Hindlimb muscle (tissue), 1 donor: ENCODE data around the gene GIMAP1. TPM values are rescaled to one million over a fixed set of nuclear protein-coding genes. Genes with fewer than 3 reads are reported as not detected.

Source experiments
- DNase-seq: peaks from one replicate; pipeline ENCODE4 v3.0.0-alpha.2; 2013
- polyA plus RNA-seq: library from polyadenylated mRNA; unstranded; fragments of 120-200 nt; gene quantifications from one replicate; pipeline ENCODE4 v1.2.1, GENCODE V29; 2013; ENCODE audit not compliant: insufficient read length

GIMAP1 gene
- polyA plus RNA-seq, 1 donor = 2.9 TPM

GRCh38 chr7:150722431-150722931 lies 6.1 kb downstream of the GIMAP1 start:
- DNase-seq = no peak

GRCh38 chr7:150723467-150723866 lies 7.1 kb downstream of the GIMAP1 start:
- no peak for DNase-seq

- DNase-seq = no peak
Measured at GRCh38 chr7:150727381-150727780, 11.0 kb downstream of the GIMAP1 start.

DNA sequence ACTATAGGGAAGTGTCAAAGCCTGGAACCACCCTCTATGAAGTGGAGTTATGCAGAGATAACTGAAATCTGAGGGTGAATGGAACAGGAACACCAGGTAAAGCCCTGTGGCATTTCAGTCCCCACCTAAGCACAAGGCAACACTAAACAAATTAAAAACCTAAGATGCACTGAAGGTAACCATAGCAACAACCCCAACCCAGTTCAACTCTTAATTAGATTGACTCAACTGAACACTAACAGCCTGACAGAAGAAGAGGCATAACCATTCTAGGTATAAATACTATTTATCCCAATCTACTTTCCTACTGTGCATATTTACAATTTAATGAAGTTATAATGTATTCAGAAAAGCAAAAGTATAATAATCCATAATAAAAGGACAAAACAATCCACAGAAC lies 11.6 kb downstream of the GIMAP1 start:
- DNase-seq = no peak

- no peak for DNase-seq
Measured at GRCh38 chr7:150728609-150729008, 12.2 kb downstream of the GIMAP1 start.

DNA sequence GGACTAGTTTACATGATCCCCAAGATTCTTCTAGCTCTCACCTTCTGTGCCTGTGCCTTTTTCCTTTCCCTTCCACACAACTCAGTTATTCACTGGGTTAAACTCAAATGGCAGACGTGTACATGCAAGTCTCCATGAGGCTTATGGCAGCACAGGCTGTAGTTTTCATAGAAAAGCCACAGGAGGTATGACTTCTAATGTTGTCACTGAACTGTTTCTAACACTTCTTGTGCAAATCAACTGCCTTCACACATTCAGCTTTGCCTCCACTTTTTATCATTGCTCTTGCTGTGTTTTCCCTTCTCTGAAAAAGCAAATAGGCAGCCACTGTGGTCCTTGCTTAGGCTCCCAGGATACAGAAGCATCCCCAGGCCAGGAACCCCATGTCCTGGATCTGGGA lies 15.5 kb downstream of the GIMAP1 start:
- DNase-seq = no peak

DNA sequence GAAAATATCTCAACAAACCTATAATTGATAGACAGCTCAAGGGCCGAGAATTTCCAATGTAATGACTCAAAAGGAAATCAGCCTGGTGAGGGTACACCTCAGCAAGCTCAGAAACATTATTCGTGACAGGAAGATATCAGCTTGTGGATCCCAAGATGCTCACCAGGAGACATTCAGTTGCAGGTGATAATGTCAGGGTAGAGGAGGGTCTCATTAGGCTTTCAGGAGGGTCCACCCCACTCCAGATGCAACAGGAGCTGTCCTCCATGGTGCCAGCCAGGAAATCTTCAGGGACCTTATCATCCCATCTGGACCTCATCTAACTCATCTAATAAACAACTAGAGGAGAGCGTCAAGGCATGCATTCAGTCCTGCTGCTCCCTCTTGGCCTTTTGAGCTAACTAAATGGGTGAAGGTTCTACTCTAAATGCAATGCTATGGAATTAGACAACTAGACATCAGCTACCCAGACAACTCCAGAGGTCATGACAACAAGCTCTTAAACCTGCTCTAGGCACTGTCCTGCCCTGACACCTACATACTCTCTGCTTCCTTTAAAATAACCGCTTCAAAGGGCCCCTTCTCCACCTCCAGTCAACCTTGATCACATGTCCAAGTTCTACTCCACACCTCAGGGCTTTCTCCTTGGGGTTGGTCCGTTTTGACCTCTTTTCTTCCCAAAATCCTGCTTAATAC lies 16.5 kb downstream of the GIMAP1 start:
- no peak for DNase-seq

GRCh38 chr7:150733482-150734095 lies 17.2 kb downstream of the GIMAP1 start:
- no peak for DNase-seq

DNA sequence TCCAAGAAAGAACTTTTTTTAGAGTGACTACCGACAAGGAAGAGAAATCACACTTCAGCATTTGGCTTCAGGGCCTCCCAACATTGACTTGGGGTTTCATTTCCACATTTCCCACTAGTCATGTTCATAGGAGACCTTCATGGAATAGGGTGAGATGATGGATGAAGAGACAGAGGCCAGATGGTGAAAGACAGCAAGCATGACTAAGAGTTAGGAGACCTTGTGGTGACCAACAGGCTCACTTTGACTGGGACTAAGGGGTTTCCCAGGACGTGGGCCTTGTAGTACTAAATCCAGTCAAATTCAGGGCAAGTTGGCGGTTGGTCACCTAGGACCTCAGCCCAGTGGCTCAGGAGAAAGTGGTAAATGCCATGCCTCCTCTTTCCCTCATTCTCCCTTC lies 17.8 kb downstream of the GIMAP1 start:
- DNase-seq = no peak

DNA sequence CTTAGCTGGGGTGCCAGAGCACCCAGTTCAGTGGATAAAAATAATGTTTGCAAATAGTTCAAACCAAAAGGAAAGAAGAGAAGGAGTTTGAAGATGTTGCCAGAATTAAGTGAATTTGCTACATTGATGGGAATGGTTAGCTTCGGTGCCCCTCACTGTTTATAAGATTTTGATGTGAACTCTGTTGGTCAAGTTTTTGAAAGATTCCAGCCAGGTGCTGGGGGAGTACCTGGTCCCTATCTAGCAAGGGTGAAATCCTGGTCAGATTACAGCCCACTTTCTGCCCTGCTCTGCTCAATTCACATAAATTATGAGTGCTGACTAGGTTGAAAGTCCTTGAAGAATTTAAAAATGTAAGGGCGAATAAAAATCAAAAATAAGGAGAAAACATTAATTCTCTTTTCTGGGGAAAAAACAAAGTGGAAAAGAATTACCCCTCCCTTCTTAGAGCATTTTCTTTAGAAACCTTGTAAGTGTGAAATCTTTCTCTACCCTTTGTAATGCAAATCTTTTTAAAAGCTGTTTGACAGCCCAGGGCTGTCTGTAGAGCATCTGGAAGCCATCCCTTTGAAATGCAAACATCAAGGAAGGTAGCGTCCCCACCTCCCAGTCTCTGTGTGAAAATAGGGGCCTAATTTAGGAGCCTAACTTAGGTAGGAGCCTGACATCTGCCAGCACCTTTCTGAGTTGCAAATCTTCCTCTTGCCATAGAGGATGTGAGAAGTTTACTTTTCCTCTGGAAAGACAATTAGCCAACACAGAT lies 19.4 kb downstream of the GIMAP1 start:
- no peak for DNase-seq

DNA sequence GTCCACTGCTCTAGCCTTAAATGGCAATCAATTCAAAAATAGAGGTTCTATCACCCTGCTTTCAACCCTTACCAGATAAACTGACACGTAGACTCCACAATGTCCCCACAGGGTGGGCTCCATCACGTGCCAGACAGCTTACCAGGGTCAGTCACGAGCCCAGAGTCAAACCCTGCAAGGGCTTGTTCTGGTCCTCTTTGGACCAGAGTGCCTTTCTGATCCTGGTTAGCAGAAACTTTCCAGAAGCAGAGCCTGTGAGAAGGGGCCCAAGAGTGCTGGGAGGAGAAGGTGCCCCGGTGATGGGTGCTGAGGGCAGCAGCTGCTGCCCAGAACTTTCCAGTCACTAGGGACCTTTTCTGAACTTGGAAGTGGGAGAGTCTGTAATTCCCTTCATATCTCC lies 20.5 kb downstream of the GIMAP1 start:
- DNase-seq = no peak

- no peak for DNase-seq
Measured at GRCh38 chr7:150737265-150738055, 21.0 kb downstream of the GIMAP1 start, which contains the start of gene GIMAP5. TSS of gene GIMAP5 (plus strand) at chr7:150737418. CDS start at chr7:150740885, 3,467 bp downstream.

DNA sequence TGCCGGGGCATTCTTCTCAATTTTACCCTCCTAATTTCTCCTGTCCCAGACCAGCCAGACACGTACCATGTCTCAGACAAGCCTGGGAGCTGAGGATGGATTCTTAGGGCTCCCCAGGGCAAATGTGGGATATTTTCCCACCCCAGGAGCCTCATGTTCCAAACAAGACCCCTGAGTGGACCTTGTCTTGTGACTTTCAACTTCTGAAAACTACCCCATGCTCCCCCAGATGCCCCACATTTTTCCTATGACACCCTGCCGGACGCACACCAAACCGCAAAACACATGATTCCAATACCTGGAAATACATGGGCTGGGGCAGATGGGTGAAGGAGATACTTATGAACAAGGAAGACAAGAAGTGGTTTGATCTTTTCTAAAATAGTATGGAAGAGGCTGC lies 21.7 kb downstream of the GIMAP1 start:
- no peak for DNase-seq

GRCh38 chr7:150738591-150739001 lies 22.2 kb downstream of the GIMAP1 start:
- DNase-seq = no peak

DNA sequence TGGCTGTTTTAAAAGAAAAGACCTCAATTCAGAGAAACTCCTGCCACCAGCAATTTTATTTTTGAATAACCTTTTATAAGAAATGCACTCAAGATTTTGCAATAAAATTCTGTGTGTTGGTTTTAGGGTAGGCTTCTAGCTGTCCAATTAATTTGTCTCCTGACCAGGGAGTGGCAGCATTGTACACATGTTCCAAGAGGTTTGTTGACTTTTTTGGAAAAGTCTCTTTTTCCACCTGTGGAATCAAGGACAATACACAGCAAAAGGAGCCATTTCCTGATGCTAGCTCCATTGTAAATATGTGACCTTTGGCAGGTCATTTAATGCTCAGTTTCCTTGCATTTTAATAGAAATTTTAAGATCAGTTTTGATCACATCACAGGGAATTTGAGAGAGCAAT lies 22.6 kb downstream of the GIMAP1 start:
- no peak for DNase-seq

DNA sequence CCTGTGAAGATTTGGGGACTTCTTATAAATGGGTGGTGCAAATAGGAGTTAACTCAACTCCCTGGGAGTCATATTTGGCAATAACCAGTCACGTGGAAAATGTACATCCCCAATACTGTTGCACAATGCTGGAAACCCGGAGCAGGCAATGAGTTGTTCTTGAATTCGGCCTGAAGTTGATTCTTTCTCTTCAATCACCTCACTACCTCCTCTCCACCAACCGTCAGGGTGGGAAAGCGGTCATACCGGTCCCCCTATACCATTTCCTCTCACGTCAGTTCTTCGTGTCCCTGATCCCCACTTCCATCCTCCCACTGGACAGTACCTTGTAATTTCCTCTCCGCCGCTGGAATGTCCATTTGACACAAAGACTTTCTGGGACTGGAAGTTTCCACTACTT lies 23.6 kb downstream of the GIMAP1 start:
- no peak for DNase-seq

GRCh38 chr7:150742286-150742968 lies 26.0 kb downstream of the GIMAP1 start:
- no peak for DNase-seq

DNA sequence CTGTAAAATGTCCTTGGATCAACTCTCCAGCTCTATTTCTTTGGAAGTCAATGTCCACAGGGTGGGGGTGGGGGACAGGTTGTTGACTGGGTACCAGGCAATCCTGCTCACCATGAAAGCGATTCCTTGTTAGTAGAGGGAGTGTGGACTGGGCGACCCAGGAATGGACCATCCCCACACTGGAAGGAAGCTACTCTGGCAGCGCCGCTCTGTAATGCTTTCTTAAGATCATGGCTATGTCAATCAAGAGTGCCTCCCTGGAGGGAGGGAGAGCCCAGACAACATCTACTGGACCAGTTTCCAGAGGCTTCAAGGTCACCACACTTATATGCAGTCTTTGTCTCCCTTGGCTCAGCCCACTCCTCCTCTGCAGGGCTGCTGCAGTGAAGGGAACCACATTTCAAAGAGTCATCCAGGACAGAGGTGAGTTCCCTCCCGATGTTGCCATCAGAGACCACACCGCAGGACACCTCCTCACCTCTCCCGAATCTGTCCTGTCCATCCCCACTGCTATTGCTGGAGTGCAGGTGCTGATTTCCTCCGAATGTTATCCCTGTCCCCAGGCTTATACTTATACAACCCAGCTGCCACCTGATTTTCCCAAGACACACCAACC lies 27.7 kb downstream of the GIMAP1 start:
- no peak for DNase-seq

- DNase-seq = no peak
Measured at GRCh38 chr7:150745086-150745485, 28.7 kb downstream of the GIMAP1 start.

GRCh38 chr7:150745876-150746275 lies 29.5 kb downstream of the GIMAP1 start:
- DNase-seq = no peak

DNA sequence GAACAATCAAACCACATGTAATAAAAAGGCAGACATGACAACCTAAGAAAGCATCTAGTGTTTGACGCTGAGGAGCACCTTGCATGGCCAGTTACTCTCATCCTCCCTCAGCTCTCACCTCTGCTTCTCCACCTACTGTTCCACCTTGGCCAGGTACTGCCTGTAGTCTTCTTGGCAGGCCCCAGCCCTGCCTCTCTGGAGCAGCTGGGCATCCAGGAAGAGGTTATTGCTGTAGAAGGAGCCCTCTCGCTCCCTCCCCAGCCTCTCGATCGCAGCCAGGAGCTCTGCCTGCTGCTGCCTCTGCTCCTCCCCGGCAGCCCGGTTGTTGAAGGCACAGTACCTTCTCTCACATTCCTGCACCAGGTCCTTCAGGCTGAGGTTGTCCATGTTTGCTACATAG lies 30.5 kb downstream of the GIMAP1 start:
- no peak for DNase-seq

DNA sequence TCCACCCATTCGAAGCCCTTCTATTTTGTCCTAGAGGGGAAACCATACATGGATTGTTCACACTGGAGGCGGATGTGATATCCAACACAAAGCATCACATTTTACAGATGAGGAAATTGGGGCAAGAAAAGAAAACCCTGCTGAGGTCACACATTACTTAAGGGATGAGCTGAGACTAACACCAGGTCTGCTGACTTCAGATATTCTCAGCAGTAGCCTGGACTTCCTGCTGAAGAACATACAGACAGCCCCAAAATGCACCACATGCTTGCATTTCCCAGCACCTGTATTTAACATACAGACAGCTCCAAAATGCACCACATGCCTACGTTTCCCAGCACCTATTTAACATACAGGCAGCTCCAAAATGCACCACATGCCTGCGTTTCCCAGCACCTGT lies 32.0 kb downstream of the GIMAP1 start:
- no peak for DNase-seq
